ENCODE measurements around the gene UBN2.

Gene UBN2

DNA sequence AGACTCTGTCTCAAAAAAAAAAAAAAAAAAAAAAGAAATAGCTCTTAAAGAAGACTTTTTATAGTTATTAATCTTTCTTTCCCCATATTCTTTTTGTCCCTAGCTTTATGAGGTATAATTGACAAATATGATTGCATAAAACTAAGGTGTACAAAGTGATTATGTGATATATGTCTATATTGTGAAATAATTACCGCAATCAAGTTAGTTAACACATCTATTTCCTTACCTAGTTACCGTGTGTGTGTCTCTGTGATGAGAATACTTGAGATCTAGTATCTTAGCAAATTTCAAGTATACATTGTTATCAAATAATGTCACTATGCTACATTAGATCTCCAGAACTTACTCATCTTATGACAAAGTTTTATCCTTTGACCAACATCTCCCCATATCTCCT, 30.7 kb upstream of the UBN2 start:
- TF ChIP-seq SP3 (tag by site-specific recombination; IDR thresholded peaks at IDR 0.05) (no peak), ZNF248 (tag by site-specific recombination; IDR thresholded peaks at IDR 0.05) (no peak), ZNF658 (tag by site-specific recombination; IDR thresholded peaks at IDR 0.05) (no peak), ZNF19 (tag by site-specific recombination; IDR thresholded peaks at IDR 0.05; ENCODE audit: low read depth) (no peak), MYNN (tag by site-specific recombination; IDR thresholded peaks at IDR 0.05; ENCODE audit: borderline replicate concordance) (no peak), SP2 (tag by site-specific recombination; IDR thresholded peaks at IDR 0.05) (no peak), ZNF549 (tag by site-specific recombination; IDR thresholded peaks at IDR 0.05) (no peak), HOXC10 (CRISPR knock-in tag; IDR thresholded peaks at IDR 0.05) (no peak), ZNF626 (tag by site-specific recombination; IDR thresholded peaks at IDR 0.05) (no peak), ZNF274 (IDR thresholded peaks at IDR 0.05; ENCODE audit: low read length) (no peak), ZNF274 (tag by site-specific recombination; IDR thresholded peaks at IDR 0.05; ENCODE audit: borderline replicate concordance) (no peak), ZNF157 (tag by site-specific recombination; IDR thresholded peaks at IDR 0.05) (no peak)
- TF ChIP-seq, protein P1, sequence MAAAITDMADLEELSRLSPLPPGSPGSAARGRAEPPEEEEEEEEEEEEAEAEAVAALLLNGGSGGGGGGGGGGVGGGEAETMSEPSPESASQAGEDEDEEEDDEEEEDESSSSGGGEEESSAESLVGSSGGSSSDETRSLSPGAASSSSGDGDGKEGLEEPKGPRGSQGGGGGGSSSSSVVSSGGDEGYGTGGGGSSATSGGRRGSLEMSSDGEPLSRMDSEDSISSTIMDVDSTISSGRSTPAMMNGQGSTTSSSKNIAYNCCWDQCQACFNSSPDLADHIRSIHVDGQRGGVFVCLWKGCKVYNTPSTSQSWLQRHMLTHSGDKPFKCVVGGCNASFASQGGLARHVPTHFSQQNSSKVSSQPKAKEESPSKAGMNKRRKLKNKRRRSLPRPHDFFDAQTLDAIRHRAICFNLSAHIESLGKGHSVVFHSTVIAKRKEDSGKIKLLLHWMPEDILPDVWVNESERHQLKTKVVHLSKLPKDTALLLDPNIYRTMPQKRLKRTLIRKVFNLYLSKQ (tag by site-specific recombination; IDR thresholded peaks at IDR 0.05; ENCODE audit: borderline replicate concordance): no peak
- TF ChIP-seq, protein P2, sequence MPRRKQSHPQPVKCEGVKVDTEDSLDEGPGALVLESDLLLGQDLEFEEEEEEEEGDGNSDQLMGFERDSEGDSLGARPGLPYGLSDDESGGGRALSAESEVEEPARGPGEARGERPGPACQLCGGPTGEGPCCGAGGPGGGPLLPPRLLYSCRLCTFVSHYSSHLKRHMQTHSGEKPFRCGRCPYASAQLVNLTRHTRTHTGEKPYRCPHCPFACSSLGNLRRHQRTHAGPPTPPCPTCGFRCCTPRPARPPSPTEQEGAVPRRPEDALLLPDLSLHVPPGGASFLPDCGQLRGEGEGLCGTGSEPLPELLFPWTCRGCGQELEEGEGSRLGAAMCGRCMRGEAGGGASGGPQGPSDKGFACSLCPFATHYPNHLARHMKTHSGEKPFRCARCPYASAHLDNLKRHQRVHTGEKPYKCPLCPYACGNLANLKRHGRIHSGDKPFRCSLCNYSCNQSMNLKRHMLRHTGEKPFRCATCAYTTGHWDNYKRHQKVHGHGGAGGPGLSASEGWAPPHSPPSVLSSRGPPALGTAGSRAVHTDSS (tag by site-specific recombination; IDR thresholded peaks at IDR 0.05): no peak
- ChIA-PET CTCF (no interaction called here), POLR2A (no interaction called here)
- no peak overlapping the region for H3K4me3 ChIP-seq (ENCODE audit: low read depth, low read length)
- H3K36me3 ChIP-seq (ENCODE audit: control insufficient read depth in 2 of 2, insufficient read depth in 1 of 2, low read length in 2 of 2): no peaks in the 10 kb centered on the region
- H3K27ac ChIP-seq (ENCODE audit: extremely low read depth, low read depth, low read length): no peak overlapping the region
- H3K4me1 ChIP-seq (ENCODE audit: control insufficient read depth, insufficient read depth, low read length): no peaks in the 10 kb centered on the region
- no peaks in the 10 kb centered on the region for H3K9me3 ChIP-seq (ENCODE audit: control insufficient read depth, insufficient read depth, low read depth, low read length)

DNA sequence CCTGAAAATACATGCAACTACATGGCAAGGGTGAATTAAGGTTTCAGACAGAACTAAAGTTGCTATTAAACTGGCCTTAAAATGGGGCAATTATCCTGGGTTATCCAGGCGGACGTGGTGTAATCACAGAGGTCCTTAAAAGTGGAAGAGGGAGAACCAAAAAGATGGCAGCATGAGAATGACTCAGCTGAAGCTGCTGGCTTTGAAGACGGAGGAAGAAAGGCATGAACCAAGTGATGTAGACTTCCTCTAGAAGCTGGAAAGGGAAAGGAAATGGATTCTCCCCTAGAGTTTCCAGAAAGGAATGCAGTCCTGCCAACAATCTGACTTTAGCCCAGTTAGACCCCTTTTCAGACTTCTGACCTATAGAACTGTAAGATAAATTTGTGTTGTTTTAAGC, 27.0 kb upstream of the UBN2 start:
- Histone ChIP-seq H3K9me3 (ENCODE audit: control insufficient read depth, insufficient read depth, low read depth, low read length) (no peaks in the 10 kb centered on the region), H3K27ac (ENCODE audit: extremely low read depth, low read depth, low read length) (no peak overlapping the region), H3K4me3 (ENCODE audit: low read depth, low read length) (no peak overlapping the region), H3K36me3 (ENCODE audit: control insufficient read depth in 2 of 2, insufficient read depth in 1 of 2, low read length in 2 of 2) (no peaks in the 10 kb centered on the region), H3K4me1 (ENCODE audit: control insufficient read depth, insufficient read depth, low read length) (no peaks in the 10 kb centered on the region)
- ChIA-PET CTCF (interaction anchor here (0.7 kb wide), 1 partner anchor 76 kb away, joined by 3 read pairs; no protein-coding TSS in a partner anchor), POLR2A (no interaction called here)
- TF ChIP-seq ZBTB20 (tag by site-specific recombination; IDR thresholded peaks at IDR 0.05): no peak

DNA sequence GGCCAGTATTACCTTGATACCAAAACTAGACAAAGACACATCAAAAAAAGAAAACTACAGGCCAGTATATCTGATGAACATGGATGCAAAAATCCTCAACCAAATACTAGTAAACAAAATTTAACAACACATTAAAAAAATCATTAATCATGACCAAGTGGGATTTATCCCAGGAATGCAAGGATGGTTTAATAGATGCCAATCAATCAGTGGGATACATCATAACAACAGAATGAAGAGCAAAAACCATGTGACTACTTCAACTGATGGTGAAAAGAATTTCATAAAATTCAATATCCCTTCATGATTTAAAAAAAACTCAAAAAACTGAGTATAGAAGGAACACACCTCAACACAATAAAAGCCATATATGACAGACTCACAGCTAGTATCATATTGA, 25.2 kb upstream of the UBN2 start:
- no peak for TF ChIP-seq ZNF777 (tag by site-specific recombination; IDR thresholded peaks at IDR 0.05; ENCODE audit: borderline replicate concordance)
- peak; percentile 19 for TF ChIP-seq SETDB1 (IDR thresholded peaks at IDR 0.05; ENCODE audit: insufficient read length, low read length)
- TF ChIP-seq, protein P3, sequence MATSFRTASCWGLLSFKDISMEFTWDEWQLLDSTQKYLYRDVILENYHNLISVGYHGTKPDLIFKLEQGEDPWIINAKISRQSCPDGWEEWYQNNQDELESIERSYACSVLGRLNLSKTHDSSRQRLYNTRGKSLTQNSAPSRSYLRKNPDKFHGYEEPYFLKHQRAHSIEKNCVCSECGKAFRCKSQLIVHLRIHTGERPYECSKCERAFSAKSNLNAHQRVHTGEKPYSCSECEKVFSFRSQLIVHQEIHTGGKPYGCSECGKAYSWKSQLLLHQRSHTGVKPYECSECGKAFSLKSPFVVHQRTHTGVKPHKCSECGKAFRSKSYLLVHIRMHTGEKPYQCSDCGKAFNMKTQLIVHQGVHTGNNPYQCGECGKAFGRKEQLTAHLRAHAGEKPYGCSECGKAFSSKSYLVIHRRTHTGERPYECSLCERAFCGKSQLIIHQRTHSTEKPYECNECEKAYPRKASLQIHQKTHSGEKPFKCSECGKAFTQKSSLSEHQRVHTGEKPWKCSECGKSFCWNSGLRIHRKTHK (tag by site-specific recombination; IDR thresholded peaks at IDR 0.05): no peak
- H3K36me3 ChIP-seq (ENCODE audit: control insufficient read depth in 2 of 2, insufficient read depth in 1 of 2, low read length in 2 of 2): no peaks in the 10 kb centered on the region
- POLR2A ChIA-PET: no interaction called here
- CTCF ChIA-PET: no interaction called here
- H3K4me1 ChIP-seq (ENCODE audit: control insufficient read depth, insufficient read depth, low read length): no peaks in the 10 kb centered on the region
- H3K9me3 ChIP-seq (ENCODE audit: control insufficient read depth, insufficient read depth, low read depth, low read length): no peaks in the 10 kb centered on the region
- no peak overlapping the region for H3K27ac ChIP-seq (ENCODE audit: extremely low read depth, low read depth, low read length)
- no peak overlapping the region for H3K4me3 ChIP-seq (ENCODE audit: low read depth, low read length)
